Liver (tissue), 9 donors: Measurements from ENCODE around the gene ST7. TPM values are rescaled to one million over a fixed set of nuclear protein-coding genes. Genes with fewer than 3 reads are reported as not detected.
"Not testable (repeated sequence)": the region's sequence is repeated elsewhere in the genome, so short reads cannot be mapped to it uniquely, and the experiment has no call there.

ENCODE experiments used
- DNase-seq: peaks from one replicate; pipeline ENCODE4 v3.0.0-alpha.2; 2017; ENCODE audit warnings: low spot score
- H3K27ac ChIP-seq, 2 donors: one replicate each; pipeline ENCODE4 v1.7.0; 2013; ENCODE audit warnings: inconsistent platforms in 2 of 2, low read length in 2 of 2, control low read depth in 1 of 2, low read depth in 1 of 2, mild to moderate bottlenecking in 1 of 2
- H3K27me3 ChIP-seq, 4 donors: one replicate each; pipeline versions ENCODE4 v1.6.1 to v1.7.0; 2013; ENCODE audit warnings: low read length in 3 of 4, inconsistent platforms in 1 of 4, mild to moderate bottlenecking in 1 of 4, moderate library complexity in 1 of 4; ENCODE audit not compliant: control insufficient read depth in 4 of 4, insufficient read depth in 4 of 4
- H3K36me3 ChIP-seq, 4 donors: one replicate each; pipeline versions ENCODE4 v1.6.1 to v1.7.0; 2013; ENCODE audit warnings: low read length in 3 of 4, mild to moderate bottlenecking in 3 of 4, low read depth in 1 of 4, moderate library complexity in 1 of 4; ENCODE audit not compliant: control insufficient read depth in 4 of 4, insufficient read depth in 3 of 4
- H3K4me1 ChIP-seq, 4 donors: one replicate each; pipeline versions ENCODE4 v1.6.1 to v1.7.0; 2013; ENCODE audit warnings: low read length in 3 of 4, mild to moderate bottlenecking in 3 of 4, moderate library complexity in 1 of 4; ENCODE audit not compliant: control insufficient read depth in 4 of 4, insufficient read depth in 4 of 4
- H3K4me3 ChIP-seq, 3 donors: one replicate each; pipeline versions ENCODE4 v1.6.1 to v1.7.0; 2013; ENCODE audit warnings: low read length in 3 of 3, control low read depth in 1 of 3, low read depth in 1 of 3, mild to moderate bottlenecking in 1 of 3
- H3K9ac ChIP-seq, 2 donors: one replicate each; pipeline ENCODE4 v1.7.0; 2013; ENCODE audit warnings: low read length in 2 of 2, mild to moderate bottlenecking in 2 of 2, moderate library complexity in 2 of 2, control low read depth in 1 of 2, low read depth in 1 of 2
- H3K9me3 ChIP-seq, 4 donors: one replicate each; pipeline versions ENCODE4 v1.6.1 to v1.7.0; 2013; ENCODE audit warnings: low read length in 3 of 4; ENCODE audit not compliant: control insufficient read depth in 4 of 4
- CTCF ChIP-seq: fragments of 150-350 bp; IDR thresholded peaks from 2 replicates; pipeline ENCODE4 v1.5.1; 2017; ENCODE audit warnings: improper control_type of control experiment, low read depth, low read length; ENCODE audit not compliant: missing input control
- EGR1 ChIP-seq, 2 donors: IDR thresholded peaks; 2 replicates each; pipeline ENCODE4 v1.6.1; 2016 to 2018; ENCODE audit warnings: antibody characterized with exemption in 2 of 2, low read depth in 2 of 2
- HNF4G ChIP-seq: IDR thresholded peaks from 2 replicates; pipeline ENCODE4 v1.6.1; 2016; ENCODE audit warnings: antibody characterized with exemption
- JUND ChIP-seq, 2 donors: IDR thresholded peaks; 2 replicates each; pipeline ENCODE4 v1.6.1; 2016; ENCODE audit warnings: antibody characterized with exemption in 2 of 2
- NR2F2 ChIP-seq: IDR thresholded peaks from 2 replicates; pipeline ENCODE4 v1.6.1; 2016; ENCODE audit warnings: antibody characterized with exemption
- RAD21 ChIP-seq, 2 donors: IDR thresholded peaks; 2 replicates each; pipeline ENCODE4 v1.6.1; 2016; ENCODE audit warnings: antibody characterized with exemption in 2 of 2, mild to moderate bottlenecking in 2 of 2
- RXRA ChIP-seq, 2 donors: IDR thresholded peaks; 2 replicates each; pipeline ENCODE4 v1.6.1; 2017 to 2018; ENCODE audit warnings: antibody characterized with exemption in 2 of 2, mild to moderate bottlenecking in 1 of 2
- SP1 ChIP-seq: IDR thresholded peaks from 2 replicates; pipeline ENCODE4 v1.6.1; 2018; ENCODE audit warnings: antibody characterized with exemption, mild to moderate bottlenecking
- WGBS: extraction: QIAGEN DNeasy Blood & Tissue Kit; methylation state at CpG from one replicate; pipeline ENCODE4 v1.1.7; 2013; 5-methylcytosine and 5-hydroxymethylcytosine counted together
- polyA plus RNA-seq, 2 donors: library from polyadenylated mRNA; stranded (reverse) in 1 of 2; unstranded in 1 of 2; fragments of 200-250 nt in 1 of 2; fragments of >200 nt in 1 of 2; fragmentation: Nextera tagmentation in 1 of 2; extraction: Ambion mirVana in 1 of 2; gene quantifications; one replicate each; pipeline versions ENCODE4 v1.2.1 to v1.2.3, GENCODE V29; 2013 to 2015
- total RNA-seq, 2 donors: library from RNA; depleted of rRNA; stranded (reverse); fragments of >200 nt; gene quantifications; one replicate each; pipeline ENCODE4 v1.2.3, GENCODE V29; 2014
- TF ChIP-seq, protein P1 (sequence below): IDR thresholded peaks from 2 replicates; pipeline ENCODE4 v1.6.1; 2016; ENCODE audit warnings: antibody characterized with exemption
- TF ChIP-seq, protein P2 (sequence below): IDR thresholded peaks from 2 replicates; pipeline ENCODE4 v1.6.1; 2016; ENCODE audit warnings: antibody characterized with exemption, mild to moderate bottlenecking
- TF ChIP-seq, protein P3 (sequence below): IDR thresholded peaks from 2 replicates; pipeline ENCODE4 v1.6.1; 2016; ENCODE audit warnings: antibody characterized with exemption
- donor health status: healthy.
- donor health status: healthy.
- donor health status: healthy.
- donor health status: healthy.
- donor health status: healthy.

ST7 gene
- total and polyA plus RNA-seq, 4 donors = 13.5 to 30.7 (median 22.6) TPM

- H3K9me3 ChIP-seq = no peaks in the 10 kb centered on the region
- TF ChIP-seq HNF4G = no peak
- TF ChIP-seq CTCF = no peak
- TF ChIP-seq, protein P1, sequence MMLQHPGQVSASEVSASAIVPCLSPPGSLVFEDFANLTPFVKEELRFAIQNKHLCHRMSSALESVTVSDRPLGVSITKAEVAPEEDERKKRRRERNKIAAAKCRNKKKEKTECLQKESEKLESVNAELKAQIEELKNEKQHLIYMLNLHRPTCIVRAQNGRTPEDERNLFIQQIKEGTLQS = no peak
- TF ChIP-seq RXRA (IDR thresholded peaks at IDR 0.05) = no peak
- TF ChIP-seq SP1 = no peak
- no peak for TF ChIP-seq JUND (IDR thresholded peaks at IDR 0.05)
- TF ChIP-seq EGR1 (IDR thresholded peaks at IDR 0.05; ENCODE audit: low read depth in 2 of 2) = no peak
- TF ChIP-seq, protein P2, sequence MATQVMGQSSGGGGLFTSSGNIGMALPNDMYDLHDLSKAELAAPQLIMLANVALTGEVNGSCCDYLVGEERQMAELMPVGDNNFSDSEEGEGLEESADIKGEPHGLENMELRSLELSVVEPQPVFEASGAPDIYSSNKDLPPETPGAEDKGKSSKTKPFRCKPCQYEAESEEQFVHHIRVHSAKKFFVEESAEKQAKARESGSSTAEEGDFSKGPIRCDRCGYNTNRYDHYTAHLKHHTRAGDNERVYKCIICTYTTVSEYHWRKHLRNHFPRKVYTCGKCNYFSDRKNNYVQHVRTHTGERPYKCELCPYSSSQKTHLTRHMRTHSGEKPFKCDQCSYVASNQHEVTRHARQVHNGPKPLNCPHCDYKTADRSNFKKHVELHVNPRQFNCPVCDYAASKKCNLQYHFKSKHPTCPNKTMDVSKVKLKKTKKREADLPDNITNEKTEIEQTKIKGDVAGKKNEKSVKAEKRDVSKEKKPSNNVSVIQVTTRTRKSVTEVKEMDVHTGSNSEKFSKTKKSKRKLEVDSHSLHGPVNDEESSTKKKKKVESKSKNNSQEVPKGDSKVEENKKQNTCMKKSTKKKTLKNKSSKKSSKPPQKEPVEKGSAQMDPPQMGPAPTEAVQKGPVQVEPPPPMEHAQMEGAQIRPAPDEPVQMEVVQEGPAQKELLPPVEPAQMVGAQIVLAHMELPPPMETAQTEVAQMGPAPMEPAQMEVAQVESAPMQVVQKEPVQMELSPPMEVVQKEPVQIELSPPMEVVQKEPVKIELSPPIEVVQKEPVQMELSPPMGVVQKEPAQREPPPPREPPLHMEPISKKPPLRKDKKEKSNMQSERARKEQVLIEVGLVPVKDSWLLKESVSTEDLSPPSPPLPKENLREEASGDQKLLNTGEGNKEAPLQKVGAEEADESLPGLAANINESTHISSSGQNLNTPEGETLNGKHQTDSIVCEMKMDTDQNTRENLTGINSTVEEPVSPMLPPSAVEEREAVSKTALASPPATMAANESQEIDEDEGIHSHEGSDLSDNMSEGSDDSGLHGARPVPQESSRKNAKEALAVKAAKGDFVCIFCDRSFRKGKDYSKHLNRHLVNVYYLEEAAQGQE = no peak
- TF ChIP-seq, protein P3, sequence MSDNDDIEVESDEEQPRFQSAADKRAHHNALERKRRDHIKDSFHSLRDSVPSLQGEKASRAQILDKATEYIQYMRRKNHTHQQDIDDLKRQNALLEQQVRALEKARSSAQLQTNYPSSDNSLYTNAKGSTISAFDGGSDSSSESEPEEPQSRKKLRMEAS = no peak
- TF ChIP-seq NR2F2 = no peak
Observed at GRCh38 chr7:117118579-117119180, 165.4 kb downstream of the ST7 start.

DNA sequence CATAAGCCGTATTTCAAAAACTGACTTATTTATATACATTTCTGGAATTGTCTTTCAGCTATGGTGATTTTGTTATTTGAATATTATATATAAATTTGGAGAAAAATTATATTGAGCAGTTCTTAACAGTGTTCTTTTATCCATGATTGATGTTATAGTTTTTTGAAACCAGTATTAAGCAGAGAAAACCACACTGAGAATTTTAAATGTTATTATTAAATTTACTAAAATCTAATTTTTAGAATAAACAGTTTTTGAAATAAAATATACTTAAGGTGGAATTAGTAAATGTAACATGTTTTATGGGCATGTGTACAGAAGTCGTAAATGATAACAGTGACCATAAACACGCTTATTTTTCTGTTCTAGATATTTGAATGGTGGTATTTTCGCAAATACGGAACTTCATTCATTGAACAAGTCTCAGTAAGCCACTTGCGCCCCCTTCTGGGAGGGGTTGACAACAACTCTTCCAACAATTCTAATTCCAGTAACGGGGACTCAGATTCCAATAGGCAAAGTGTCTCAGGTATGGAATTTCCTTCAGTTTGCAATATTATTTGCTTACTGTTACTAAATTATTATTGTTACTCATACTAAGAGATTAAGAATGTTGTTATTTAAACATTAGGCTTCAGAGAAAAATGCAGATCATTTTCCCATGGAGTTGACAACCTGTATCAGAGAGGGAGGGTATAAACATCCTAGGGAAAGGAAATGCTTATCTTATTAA is 166.1 kb downstream of the ST7 start:
- 14% methylated on average over 7 of the region's 7 CpGs for WGBS

More at GRCh38 chr7:117118579-117119180, 165.4 kb downstream of the ST7 start:
- Histone ChIP-seq H3K9ac (no peak overlapping the region), H3K4me3 (no peak overlapping the region), H3K27me3 (no peaks in the 10 kb centered on the region), H3K4me1 (no peaks in the 10 kb centered on the region), H3K36me3 (peaks cover 0 to 2% (median 0%) of the 10 kb centered on the region in 4 donors), H3K27ac (no peak overlapping the region)
- DNase-seq = no peak
- 78% methylated on average over 4 of the region's 4 CpGs for WGBS

DNA sequence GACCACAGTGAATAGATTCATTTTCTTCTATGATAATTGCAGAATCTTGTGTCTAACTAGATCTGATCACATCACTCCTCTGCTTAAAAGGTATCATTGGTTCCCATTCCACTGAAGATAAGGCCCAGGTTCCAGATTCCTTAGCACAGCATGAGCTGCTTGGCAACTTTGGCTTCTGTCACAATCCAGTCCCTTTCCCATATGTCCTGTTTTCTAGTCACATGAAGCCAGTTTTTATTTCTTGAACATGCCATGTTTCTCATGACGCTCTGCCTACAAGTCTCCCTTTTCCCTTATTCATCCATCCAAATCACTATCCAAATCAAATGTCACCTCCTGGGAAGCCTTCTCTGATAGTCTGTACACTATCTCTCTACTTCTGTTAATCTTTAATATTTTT is 167.0 kb downstream of the ST7 start:
- DNase-seq, H3K4me3 ChIP-seq, H3K27ac ChIP-seq, H3K36me3 ChIP-seq, H3K9ac ChIP-seq, H3K27me3 ChIP-seq, H3K9me3 ChIP-seq, H3K4me1 ChIP-seq: not testable (repeated sequence)
- WGBS = 92% methylated on average over 1 of the region's 1 CpG

More for the DNA sequence above, 166.1 kb downstream of the ST7 start:
- Histone ChIP-seq H3K4me1 (peaks cover 0 to 3% (median under 1%) of the 10 kb centered on the region in 4 donors), H3K4me3 (no peak overlapping the region), H3K27me3 (no peaks in the 10 kb centered on the region), H3K36me3 (peaks cover 0 to 2% (median 0%) of the 10 kb centered on the region in 4 donors), H3K27ac (no peak overlapping the region), H3K9ac (no peak overlapping the region), H3K9me3 (no peaks in the 10 kb centered on the region)
- peak; percentile 82 for TF ChIP-seq CTCF
- no peak for TF ChIP-seq EGR1 (IDR thresholded peaks at IDR 0.05; ENCODE audit: low read depth in 2 of 2)
- TF ChIP-seq RAD21 (IDR thresholded peaks at IDR 0.05) = peak; percentile 94 to 99
- DNase-seq = peak; percentile 88

GRCh38 chr7:117122036-117122435 is 168.7 kb downstream of the ST7 start:
- H3K27me3 ChIP-seq, H3K4me1 ChIP-seq, H3K36me3 ChIP-seq, H3K9me3 ChIP-seq, H3K9ac ChIP-seq, DNase-seq, H3K27ac ChIP-seq, H3K4me3 ChIP-seq: not testable (repeated sequence)
- 100% methylated on average over 1 of the region's 1 CpG for WGBS
